ENCODE measurements around the gene WNT6.

The WNT6 gene

GRCh38 chr2:218877891-218878290, 18.3 kb downstream of the WNT6 start:
- no peak for DNase-seq (ENCODE audit: low spot score)

GRCh38 chr2:218878486-218878885, 18.9 kb downstream of the WNT6 start:
- DNase-seq (ENCODE audit: low spot score), result no peak

DNA sequence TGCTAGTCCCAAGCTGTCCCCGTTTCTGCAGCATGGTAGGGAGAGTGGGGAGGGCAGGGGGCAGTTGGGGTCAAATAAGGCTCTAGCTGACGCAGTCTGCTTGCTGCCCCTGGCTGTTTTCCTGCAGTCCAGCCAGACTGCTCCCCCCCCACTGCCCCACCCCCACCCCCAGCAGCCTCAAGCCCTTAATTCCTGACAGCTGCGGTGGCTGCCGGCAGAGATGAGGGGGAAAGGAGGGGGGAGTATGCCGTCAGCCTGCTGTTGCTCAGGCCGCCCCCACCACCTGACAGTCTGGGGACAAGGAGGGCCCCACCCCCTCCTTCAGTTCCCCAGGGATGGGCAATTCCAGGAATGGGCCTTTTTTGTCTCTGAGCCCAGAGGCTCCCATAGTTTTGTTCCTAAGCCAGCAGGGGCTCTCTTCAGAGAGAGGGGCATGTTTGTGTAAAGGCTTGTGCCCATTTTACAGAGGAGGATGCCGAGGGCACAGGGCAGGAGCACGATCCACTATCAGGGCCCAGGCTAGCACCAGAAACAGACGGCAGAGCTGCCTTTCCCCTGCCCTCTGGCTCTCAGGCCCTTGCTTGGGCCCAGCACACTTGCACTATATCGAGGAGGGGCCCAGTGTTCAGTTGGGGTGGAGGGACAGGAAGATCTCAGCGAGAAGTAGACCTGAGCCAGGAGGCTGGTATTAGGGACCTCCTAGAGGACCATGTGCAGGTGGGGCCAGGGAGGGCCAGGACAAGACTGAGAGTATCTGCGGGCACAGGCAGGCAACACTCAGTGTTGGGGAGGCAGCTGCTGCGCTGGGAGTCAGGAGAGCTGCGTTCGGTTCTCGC, 19.5 kb downstream of the WNT6 start:
- no peak for DNase-seq (ENCODE audit: low spot score)

GRCh38 chr2:218879776-218880101, 20.1 kb downstream of the WNT6 start:
- DNase-seq (ENCODE audit: low spot score), result no peak

DNA sequence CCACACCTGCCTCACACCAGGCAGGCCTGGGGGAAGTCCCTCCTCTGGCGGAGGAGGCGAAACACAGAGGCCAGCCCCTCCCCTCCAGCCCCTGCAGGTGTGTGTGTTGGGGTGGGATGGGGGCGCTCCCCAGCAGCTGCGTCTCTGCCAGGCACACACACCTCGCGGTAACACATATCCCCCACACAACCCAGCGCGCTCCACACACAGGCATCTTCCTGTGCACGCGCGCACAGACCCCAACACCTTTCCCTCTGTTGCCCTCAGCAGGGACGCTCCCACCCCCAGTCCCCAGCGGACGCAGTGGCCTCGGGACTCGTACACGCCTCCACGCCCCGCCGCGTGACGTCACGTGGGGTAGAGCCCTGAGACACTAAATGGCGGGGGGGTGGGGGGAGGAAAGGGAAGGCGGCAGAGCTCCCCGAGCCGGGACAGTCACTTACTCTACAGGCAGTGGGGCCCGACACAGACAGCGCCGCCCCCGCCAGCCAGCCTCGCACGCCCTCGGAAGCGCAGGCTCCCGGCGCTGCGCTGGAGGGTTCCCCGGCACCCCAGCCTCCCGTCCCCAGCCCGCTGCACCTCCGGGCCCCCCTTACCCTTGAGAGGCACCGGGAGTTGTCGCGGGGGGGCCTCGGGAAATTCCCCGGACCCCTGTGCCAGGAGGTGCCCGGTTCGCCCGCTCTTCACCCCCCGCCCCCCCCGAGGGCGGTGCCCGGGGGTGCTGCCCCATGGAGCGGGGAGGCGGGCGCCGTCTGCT, 20.7 kb downstream of the WNT6 start, which contains the start of gene WNT10A:
WNT10A (plus strand) TSS at position 751 of the 757 bp plus-strand sequence. CDS start 144 bp downstream, outside the sequence.
- no peak for DNase-seq (ENCODE audit: low spot score)

DNA sequence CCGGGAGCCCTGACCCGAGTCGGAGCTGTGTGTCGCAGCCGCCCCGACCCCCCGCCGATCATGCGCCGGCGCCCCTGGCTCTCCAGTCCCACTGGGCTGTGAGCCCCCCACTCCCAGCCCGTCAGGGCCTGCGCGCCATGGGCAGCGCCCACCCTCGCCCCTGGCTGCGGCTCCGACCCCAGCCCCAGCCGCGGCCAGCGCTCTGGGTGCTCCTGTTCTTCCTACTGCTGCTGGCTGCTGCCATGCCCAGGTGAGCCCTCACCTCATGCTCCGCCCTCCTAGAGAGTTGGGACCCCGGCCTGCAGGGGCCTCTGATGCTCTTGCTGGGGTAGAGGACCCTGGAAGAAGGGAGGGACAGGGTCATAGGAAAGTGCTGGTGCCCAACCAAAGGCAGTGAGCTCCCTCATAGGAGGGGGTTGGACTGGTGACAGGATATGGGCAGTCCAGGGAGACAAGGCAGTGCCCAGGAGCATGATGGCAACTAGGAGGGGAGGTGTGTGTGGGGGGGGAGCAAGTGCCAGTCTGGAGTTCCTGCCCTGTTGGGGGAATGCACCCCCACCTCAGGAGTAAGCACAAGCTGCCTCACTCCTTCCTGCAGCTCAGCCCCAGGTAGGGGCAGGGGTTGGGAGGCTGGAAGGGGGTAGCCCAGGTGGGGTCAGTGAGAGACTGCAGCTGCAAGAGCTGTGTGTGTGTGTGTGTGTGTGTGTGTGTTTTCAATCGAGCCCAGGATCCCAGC, 21.4 kb downstream of the WNT6 start:
- DNase-seq (ENCODE audit: low spot score), result no peak

DNA sequence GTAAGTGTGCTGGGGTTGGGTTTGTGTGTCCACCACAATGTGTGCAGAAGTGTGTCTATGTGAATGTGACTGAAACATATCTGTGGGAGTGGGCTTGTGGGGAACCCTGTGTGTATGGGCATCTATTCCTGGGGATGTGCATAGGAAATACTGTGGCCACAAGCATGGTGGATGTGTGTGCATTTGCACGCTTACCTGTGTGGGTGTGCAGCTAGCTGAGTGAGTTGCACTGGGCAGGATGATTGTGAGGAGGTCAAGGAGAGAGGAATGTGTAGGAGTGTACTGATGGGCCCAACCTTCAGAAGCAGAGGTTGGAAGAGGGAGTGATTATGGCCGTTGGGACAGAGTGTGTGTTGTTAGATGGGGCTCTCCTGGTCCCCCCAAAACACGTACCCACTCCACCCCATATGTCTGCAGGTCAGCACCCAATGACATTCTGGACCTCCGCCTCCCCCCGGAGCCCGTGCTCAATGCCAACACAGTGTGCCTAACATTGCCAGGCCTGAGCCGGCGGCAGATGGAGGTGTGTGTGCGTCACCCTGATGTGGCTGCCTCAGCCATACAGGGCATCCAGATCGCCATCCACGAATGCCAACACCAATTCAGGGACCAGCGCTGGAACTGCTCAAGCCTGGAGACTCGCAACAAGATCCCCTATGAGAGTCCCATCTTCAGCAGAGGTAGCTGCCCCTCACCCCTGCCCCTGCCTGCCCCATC, 22.3 kb downstream of the WNT6 start:
- DNase-seq (ENCODE audit: low spot score), result no peak

DNA sequence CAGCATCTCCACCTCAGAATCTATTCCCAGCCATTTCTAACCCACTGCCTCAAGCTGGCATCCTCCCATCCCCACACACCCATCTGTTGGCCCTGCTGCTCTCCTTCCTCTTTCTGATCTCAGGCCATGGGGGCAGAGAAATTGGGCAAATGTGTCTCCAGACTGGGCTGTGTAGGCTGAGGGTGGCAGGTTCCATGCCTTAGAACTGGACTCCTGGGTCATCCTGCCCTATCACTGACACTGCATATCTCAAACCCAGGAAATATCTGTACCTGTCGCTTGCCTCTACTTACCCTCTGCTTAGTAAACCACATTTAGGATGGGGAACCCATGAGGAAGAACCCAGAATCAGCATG, 22.8 kb downstream of the WNT6 start:
- no peak for DNase-seq (ENCODE audit: low spot score)

DNA sequence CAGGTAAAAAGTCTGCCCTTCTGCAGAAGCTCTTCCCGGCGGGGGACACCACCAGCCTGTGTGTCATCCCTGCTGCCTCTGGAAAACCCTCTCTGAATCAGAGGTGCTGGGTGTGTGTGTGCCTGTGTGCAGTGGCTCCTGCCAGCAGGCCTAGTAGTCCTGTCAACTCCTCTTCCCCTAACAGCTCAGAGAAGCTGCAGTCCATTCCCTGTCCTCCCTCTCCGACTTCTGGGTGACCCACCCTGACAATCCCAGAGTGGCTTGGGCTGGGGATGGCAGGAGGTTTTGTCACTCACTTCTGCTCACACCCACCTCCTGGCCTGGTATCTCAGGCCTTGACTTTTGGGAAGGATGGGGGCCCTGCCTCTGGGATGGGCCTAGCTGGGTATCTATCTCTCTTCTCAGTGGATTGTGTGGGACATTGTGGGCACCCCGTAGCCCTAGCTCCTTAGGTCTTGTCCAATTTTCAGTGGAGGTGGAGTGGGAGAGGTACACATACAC, 23.3 kb downstream of the WNT6 start:
- peak; percentile 74 for DNase-seq (ENCODE audit: low spot score)

DNA sequence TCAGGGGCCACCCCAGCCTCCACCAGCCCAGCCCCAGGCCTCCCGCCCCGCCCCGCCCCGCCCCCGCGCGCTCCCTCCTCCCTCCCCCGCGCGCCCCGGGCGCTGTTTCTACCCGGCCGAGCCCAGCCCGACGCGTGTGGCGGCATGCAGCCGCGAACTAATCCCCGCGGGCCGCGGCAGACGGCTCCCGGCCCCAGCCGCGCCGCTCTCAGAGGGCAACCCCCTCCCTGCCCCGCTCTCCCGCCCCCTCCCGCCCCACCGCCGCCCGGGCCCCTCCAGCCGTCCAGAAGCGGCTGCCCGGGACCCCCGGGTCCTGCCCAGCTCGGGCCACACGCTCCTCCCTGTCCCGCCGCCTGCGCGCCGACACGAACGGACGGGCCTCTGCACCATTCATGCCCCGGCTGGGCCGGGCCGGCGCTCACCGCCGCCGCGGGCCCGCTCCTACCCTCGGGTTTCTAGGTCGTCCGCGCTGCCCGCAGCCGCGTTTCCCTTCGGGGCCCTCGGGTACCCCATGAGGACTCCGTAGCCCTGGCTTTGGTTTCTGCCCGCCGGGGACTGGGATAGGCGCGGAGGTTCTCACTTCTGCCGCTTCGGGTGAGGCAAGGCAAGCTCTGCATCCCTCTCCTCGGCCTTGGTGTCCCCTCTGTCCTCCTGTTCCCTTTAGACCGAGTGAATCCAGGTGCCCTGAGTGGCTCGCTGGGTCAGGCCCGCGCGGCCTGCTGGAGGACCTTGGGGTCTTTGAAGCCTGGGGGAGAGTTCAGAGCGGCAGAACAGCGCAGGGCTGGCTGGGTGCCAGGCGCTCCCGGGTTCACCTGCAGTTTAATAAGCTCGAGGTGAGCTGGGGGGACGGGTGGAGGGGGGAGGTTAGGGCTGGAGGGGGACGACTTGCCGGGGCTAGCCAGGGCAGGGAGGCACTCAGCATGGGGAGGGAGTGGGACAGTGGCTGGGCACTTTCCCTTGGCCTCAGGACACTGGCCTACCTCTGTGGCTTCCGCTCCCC, 24.2 kb downstream of the WNT6 start:
- peak; percentile 77 for DNase-seq (ENCODE audit: low spot score)

DNA sequence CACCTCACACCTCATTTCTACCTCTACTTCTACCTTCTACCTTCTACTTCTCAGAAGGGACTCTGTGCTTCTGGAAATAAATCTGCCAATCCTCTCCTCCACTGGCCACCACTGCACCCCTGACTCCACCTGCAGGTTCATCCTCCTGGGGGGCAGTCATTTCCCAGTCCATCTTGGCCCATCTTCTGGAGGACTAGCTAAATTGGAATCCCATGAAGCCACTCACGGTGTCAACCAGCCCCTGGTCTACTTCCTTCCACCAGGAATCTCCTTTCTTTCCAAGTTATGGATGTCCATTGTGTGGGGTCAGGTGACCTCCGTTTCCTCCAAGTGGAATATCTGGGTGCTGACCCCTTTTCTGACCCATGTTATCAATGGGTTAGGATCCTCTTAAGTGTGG, 24.9 kb downstream of the WNT6 start:
- no peak for DNase-seq (ENCODE audit: low spot score)

GRCh38 chr2:218885981-218886947, 26.7 kb downstream of the WNT6 start:
- no peak for DNase-seq (ENCODE audit: low spot score)

- no peak for DNase-seq (ENCODE audit: low spot score)
These were observed 27.5 kb downstream of the WNT6 start for GRCh38 chr2:218887079-218887478.

DNA sequence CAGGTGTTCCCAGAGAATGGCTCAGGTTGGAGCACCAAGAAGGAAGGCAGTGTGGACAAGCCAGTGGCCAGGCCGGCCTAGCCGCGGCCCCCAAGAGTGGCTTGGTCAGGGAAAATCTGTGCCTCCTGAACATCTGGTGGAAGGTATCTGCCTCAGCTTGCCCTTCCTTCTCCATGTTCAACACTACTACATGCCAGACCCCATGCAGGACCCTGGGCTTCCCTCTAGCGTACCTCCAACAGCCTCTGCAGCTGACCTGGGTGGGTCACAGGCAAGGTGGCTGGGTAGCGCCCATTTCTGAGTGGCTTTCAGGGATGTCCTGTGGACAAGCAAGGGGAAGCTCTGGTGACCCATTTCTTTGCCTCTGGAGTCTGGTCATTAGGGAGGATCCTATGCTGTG, 28.7 kb downstream of the WNT6 start:
- no peak for DNase-seq (ENCODE audit: low spot score)

DNA sequence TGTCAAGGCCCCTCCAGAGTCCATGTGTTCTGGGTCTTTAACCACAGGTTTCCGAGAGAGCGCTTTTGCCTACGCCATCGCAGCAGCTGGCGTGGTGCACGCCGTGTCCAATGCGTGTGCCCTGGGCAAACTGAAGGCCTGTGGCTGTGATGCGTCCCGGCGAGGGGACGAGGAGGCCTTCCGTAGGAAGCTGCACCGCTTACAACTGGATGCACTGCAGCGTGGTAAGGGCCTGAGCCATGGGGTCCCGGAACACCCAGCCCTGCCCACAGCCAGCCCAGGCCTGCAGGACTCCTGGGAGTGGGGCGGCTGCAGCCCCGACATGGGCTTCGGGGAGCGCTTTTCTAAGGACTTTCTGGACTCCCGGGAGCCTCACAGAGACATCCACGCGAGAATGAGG, 30.3 kb downstream of the WNT6 start:
- no peak for DNase-seq (ENCODE audit: low spot score)

DNA sequence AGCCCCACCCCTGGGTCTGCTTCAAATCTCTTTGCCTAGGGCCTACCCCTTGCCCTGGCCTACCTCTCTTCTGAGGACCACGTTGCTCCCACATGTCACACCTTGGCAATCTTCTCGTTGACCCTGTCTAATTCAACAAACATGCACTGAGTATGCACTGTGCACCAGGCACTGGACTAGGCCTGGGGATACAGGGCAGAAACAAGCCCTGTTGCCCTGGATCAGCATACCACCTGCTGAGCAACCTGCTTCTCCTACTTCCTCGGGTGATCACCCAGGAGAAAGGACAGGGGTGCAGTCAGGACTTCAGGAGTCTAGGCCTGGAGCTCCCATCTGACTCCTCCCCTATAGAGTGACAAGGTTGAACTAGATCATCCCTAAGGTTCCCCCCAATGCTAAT, 30.8 kb downstream of the WNT6 start:
- DNase-seq (ENCODE audit: low spot score), result no peak

- no peak for DNase-seq (ENCODE audit: low spot score)
These were observed 31.9 kb downstream of the WNT6 start for GRCh38 chr2:218891275-218892135.

- peak; percentile 72 for DNase-seq (ENCODE audit: low spot score)
These were observed 33.2 kb downstream of the WNT6 start for GRCh38 chr2:218892693-218893348.

Data from AG20443 (cell line).